SK-N-MC (cell line): ENCODE data around the gene FBXL17.

Experiments
- EZH2 ChIP-seq: fragments of 200-600 bp; sonication (generic); IDR thresholded peaks from one replicate; pipeline ENCODE4 v1.6.1; 2017; ENCODE audit warnings: antibody characterized with exemption
- FOXP2 ChIP-seq: optimal IDR thresholded peaks from 2 replicates; pipeline ENCODE3; 2011; ENCODE audit warnings: mild to moderate bottlenecking, moderate library complexity; ENCODE audit not compliant: insufficient read depth; ENCODE audit errors: extremely low read length, control extremely low read depth
- POLR2AphosphoS5 ChIP-seq: IDR thresholded peaks from 2 replicates; pipeline ENCODE4 v1.6.1; 2012; ENCODE audit warnings: mild to moderate bottlenecking, low read depth, low read length, borderline replicate concordance

DNA sequence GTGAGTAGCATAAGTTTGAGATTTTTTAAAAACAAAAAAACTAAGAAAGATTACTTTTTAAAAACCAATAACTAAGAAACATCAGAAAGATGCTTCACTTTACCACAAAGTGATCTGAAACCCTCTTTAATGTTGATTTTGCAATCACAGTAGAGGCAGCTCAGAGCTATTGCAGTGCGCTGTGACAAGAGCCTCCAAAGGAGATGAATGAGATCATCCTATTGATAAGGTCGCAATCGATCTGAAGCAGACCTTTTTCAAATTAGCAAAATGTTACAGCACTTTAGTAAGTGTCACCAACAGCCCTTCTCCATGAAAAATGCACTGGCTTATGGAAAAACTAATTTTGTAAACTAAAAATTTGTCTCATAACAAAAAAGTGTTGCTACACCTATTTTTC lies 426.6 kb downstream of the FBXL17 start:
- no peak for TF ChIP-seq POLR2AphosphoS5
- TF ChIP-seq FOXP2, result no peak
- TF ChIP-seq EZH2, result no peak
